Small intestine (tissue), 7 donors: Measurements from ENCODE around the gene SH3BP5. TPM values are rescaled to one million over a fixed set of nuclear protein-coding genes. Genes with fewer than 3 reads are reported as not detected.
A peak's percentile ranks its signal among the peaks of the same experiment; 100 is the strongest.
"Not testable (repeated sequence)": the region's sequence is repeated elsewhere in the genome, so short reads cannot be mapped to it uniquely, and the experiment has no call there.

Experiments used
- DNase-seq, 2 donors: peaks; one replicate each; pipeline versions ENCODE4 v3.0.0 to v3.0.0-alpha.2; 2013
- FAIRE-seq: peaks from 2 replicates; lab custom pipeline; 2012; peaks lifted over from hg19 to GRCh38; lab: Jason Lieb, UNC
- H3K27ac ChIP-seq, 3 donors: one replicate each; pipeline ENCODE4 v1.5.1; 2013; ENCODE audit warnings: low read length in 2 of 3, mild to moderate bottlenecking in 2 of 3, control low read depth in 1 of 3, inconsistent platforms in 1 of 3, low read depth in 1 of 3, moderate library complexity in 1 of 3
- H3K27me3 ChIP-seq, 3 donors: one replicate each; pipeline ENCODE4 v1.6.1; 2013; ENCODE audit warnings: low read length in 3 of 3, inconsistent platforms in 1 of 3; ENCODE audit not compliant: control insufficient read depth in 3 of 3, insufficient read depth in 3 of 3
- H3K36me3 ChIP-seq, 3 donors: one replicate each; pipeline ENCODE4 v1.6.1; 2013; ENCODE audit warnings: low read length in 3 of 3, inconsistent platforms in 1 of 3, low read depth in 1 of 3, mild to moderate bottlenecking in 1 of 3, moderate library complexity in 1 of 3; ENCODE audit not compliant: control insufficient read depth in 3 of 3, insufficient read depth in 2 of 3
- H3K4me1 ChIP-seq, 3 donors: one replicate each; pipeline ENCODE4 v1.6.1; 2013; ENCODE audit warnings: low read length in 2 of 3, inconsistent platforms in 1 of 3, low read depth in 1 of 3, mild to moderate bottlenecking in 1 of 3, moderate library complexity in 1 of 3; ENCODE audit not compliant: control insufficient read depth in 3 of 3, insufficient read depth in 2 of 3
- H3K4me3 ChIP-seq, 3 donors: one replicate each; pipeline ENCODE4 v1.5.1; 2013; ENCODE audit warnings: low read length in 3 of 3, control low read depth in 1 of 3, inconsistent platforms in 1 of 3, low read depth in 1 of 3, mild to moderate bottlenecking in 1 of 3, moderate library complexity in 1 of 3
- H3K9me3 ChIP-seq, 2 donors: one replicate each; pipeline ENCODE4 v1.6.1; 2013; ENCODE audit warnings: low read depth in 1 of 2, low read length in 1 of 2; ENCODE audit not compliant: control insufficient read depth in 2 of 2, insufficient read depth in 1 of 2
- WGBS, 3 donors: extraction: QIAGEN DNeasy Blood & Tissue Kit; methylation state at CpG; one replicate each; pipeline ENCODE4 v1.1.7; 2013; 5-methylcytosine and 5-hydroxymethylcytosine counted together
- polyA plus RNA-seq, 4 donors: library from polyadenylated mRNA; stranded (reverse) in 3 of 4; unstranded in 1 of 4; fragments of 200-250 nt in 3 of 4; fragments of 120-200 nt in 1 of 4; gene quantifications; one replicate each; pipeline versions ENCODE4 v1.2.1 to v1.2.3, GENCODE V29; 2013
- donor health status: healthy with polysubstance abuse.
- donor health status: control.
- donor health status: control.
- donor health status: Bipolar disorder and iron deficiency.
- donor health status: healthy.

SH3BP5 gene
- polyA plus RNA-seq, 4 donors, result 4.9 to 24.0 (median 10.1) TPM

DNA sequence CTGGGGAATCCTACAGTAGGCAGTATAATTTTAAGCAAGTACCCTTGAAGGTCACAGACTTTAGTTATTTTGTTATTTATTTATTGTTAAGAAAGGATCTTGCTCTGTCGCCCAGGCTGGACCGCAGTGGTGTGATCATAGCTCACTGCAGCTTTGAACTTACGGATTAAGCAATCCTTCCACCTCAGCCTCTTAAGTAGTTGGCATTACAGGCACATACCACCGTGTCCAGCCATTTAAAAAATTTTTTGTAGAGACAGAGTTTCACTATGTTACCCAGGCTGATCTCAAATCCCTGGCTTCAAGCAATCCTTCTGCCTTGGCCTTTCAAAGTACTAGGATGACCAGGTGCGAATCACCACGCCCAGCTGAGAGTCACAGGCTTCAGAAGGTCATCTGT lies 22.1 kb upstream of the SH3BP5 start:
- no peaks in the 10 kb centered on the region for H3K27me3 ChIP-seq
- peaks cover 0 to 10% of the 10 kb centered on the region in 2 donors for H3K9me3 ChIP-seq
- H3K4me1 ChIP-seq, result no peaks in the 10 kb centered on the region
- FAIRE-seq, result no peak
- no peak for DNase-seq
- 74 to 91% (median 81%) methylated on average over 6 of the region's 6 CpGs for WGBS, 3 donors
- H3K27ac ChIP-seq, result no peak overlapping the region
- no peak overlapping the region for H3K4me3 ChIP-seq
- no peaks in the 10 kb centered on the region for H3K36me3 ChIP-seq

DNA sequence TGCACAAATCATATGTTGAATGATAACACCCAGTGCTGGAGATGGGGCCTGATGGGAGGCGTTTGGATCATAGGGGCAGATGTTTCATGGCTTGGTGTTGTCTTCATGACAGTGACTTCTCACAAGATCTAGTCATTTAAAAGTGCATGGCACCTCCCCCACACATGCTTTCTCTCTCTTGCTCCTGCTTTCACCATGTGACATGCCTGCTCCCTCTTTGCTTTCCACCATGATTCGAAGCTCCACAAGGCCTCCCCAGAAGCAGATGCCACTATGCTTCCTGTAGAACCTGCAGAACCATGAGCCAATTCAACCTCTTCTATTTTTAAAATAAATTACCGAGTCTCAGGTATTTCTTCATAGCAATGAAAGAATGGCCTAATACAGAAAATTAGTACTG lies 17.8 kb upstream of the SH3BP5 start:
- DNase-seq, result no peak
- Histone ChIP-seq H3K27ac (no peak overlapping the region), H3K4me3 (no peak overlapping the region), H3K4me1 (no peaks in the 10 kb centered on the region), H3K27me3 (no peaks in the 10 kb centered on the region), H3K36me3 (no peaks in the 10 kb centered on the region), H3K9me3 (peaks cover 0 to 10% of the 10 kb centered on the region in 2 donors)
- WGBS, 3 donors, result 88 to 96% (median 94%) methylated on average over 3 of the region's 3 CpGs
- FAIRE-seq, result no peak

DNA sequence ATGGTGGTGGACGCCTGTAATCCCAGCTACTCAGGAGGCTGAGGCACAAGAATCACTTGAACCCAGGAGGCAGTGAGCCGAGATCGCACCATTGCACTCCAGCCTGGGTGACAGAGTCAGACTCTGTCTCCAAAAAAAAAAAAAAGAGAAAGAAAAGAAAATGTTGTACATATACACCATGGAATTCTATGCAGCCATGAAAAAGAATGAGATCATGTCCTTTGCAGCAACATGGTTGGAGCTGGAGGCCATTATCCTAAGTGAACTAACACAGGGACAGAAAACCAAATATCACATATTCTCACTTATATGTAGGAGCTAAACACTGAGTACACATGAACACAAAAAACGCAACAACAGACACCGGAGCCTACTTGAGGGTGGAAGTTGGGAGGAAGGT lies 17.1 kb upstream of the SH3BP5 start:
- H3K27me3 ChIP-seq, H3K36me3 ChIP-seq, FAIRE-seq, H3K27ac ChIP-seq, H3K4me1 ChIP-seq, DNase-seq, H3K4me3 ChIP-seq: not testable (repeated sequence)
- H3K9me3 ChIP-seq, result peaks cover 0 to 10% of the 10 kb centered on the region in 2 donors
- 97 to 98% (median 98%) methylated on average over 5 of the region's 5 CpGs for WGBS, 3 donors

DNA sequence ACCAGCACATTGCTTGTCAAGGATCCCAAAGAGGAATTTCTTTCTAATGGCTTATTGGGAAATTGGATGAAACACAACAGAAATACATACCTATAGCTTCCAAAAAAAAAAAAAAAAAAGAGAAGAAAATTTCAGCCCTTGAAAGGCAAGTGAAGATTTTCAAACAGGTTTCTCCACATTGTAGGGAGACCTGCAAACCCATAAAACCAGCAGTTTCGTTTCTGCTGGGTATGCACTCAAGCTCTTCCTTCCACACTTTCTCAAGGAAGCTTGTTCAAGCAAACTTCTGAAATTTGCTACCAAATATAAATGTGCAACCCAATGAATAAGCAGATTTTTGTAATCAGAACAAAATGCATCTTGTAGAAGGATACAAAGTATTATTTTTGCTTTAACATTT lies 15.9 kb upstream of the SH3BP5 start:
- Histone ChIP-seq H3K27ac (no peak overlapping the region), H3K4me1 (no peaks in the 10 kb centered on the region), H3K4me3 (no peak overlapping the region), H3K9me3 (peaks cover 0 to 10% of the 10 kb centered on the region in 2 donors), H3K27me3 (no peaks in the 10 kb centered on the region), H3K36me3 (no peaks in the 10 kb centered on the region)
- 24 to 48% (median 31%) methylated on average over 1 of the region's 1 CpG for WGBS, 3 donors
- peak in 1 of 2 donors; percentile 24 for DNase-seq
- FAIRE-seq, result no peak

DNA sequence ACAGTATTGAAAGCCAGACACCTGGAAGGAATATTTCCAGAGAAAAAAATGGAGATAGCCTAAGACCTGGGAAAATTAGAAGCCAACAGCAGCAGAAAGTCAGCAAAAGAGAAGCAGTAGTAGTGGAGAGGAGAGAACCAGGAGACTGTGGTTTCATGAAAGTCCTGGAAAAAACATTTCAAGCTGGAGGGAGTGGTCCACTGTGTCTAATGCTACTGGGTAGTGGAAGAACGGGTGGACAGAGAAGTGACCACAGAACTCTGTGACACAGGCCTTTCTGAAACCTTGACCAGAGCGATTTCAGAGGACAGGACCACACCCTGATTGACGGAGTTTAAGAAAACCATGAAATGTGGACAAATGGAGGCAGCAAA lies 15.3 kb upstream of the SH3BP5 start:
- DNase-seq, result no peak
- Histone ChIP-seq H3K27ac (no peak overlapping the region), H3K9me3 (peaks cover 0 to 10% of the 10 kb centered on the region in 2 donors), H3K36me3 (no peaks in the 10 kb centered on the region), H3K27me3 (no peaks in the 10 kb centered on the region), H3K4me1 (no peaks in the 10 kb centered on the region), H3K4me3 (no peak overlapping the region)
- WGBS, 3 donors, result 70 to 83% (median 75%) methylated on average over 3 of the region's 3 CpGs
- no peak for FAIRE-seq

DNA sequence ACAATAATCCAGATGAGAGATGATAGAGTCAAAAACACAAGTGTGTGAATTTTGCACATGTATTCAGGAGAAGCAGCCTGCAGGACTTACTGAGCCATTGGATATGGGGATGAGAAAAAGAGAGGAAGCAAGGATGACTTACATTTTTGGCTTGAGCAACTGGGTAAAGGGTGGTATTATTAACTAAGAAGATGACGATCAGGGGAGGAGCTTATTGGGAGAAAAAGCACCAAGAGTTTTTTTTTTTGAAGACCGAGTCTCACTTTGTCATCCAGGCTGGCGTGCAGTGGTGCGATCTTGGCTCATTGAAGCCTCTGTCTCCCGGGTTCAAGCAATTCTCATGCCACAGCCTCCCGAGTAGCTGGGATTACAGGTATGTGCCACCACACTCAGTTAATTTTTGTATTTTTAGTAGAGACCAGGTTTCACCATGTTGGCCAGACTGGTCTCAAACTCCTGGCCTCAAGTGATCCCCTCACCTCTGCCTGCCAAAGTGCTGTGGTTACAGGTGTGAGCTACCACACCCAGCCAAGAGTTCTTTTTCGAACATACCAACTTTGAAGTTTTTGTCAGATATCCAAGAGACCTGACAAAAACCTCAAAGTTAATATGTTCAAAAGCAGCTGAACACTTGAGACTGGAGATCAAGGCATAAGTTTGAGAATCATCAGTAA lies 14.8 kb upstream of the SH3BP5 start:
- Histone ChIP-seq H3K4me3 (no peak overlapping the region), H3K4me1 (no peaks in the 10 kb centered on the region), H3K9me3 (peaks cover 0 to 10% of the 10 kb centered on the region in 2 donors), H3K36me3 (no peaks in the 10 kb centered on the region), H3K27me3 (peaks cover 0 to 1% (median 0%) of the 10 kb centered on the region in 3 donors), H3K27ac (no peak overlapping the region)
- DNase-seq (no peak), FAIRE-seq (no peak)
- 83 to 88% (median 87%) methylated on average over 7 of the region's 7 CpGs for WGBS, 3 donors

DNA sequence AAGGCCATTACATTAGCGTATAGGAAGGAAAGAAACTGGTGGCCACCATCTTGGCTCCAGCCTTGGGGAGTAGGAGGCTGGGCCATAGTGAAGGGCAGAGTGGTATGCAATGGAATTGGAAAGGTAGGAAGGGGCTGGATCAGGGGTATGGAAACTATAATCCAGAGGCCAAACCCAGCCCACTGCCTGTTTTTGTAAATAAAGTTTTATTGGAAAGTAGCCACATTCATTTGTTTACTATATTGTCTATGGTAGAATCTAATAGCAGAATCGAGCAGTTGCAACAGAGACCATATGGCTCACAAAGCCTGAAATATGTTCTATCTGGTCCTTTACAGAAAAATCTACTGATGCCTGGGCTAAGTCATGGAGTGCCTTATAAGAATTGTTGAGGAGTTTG lies 14.1 kb upstream of the SH3BP5 start:
- H3K27ac ChIP-seq, result no peak overlapping the region
- 84 to 92% (median 85%) methylated on average over 2 of the region's 2 CpGs for WGBS, 3 donors
- peaks cover 0 to 6% (median 0%) of the 10 kb centered on the region in 3 donors for H3K27me3 ChIP-seq
- FAIRE-seq (no peak), DNase-seq (no peak)
- H3K9me3 ChIP-seq, result peaks cover 0 to 5% of the 10 kb centered on the region in 2 donors
- H3K36me3 ChIP-seq, result no peaks in the 10 kb centered on the region
- no peaks in the 10 kb centered on the region for H3K4me1 ChIP-seq
- H3K4me3 ChIP-seq, result no peak overlapping the region

DNA sequence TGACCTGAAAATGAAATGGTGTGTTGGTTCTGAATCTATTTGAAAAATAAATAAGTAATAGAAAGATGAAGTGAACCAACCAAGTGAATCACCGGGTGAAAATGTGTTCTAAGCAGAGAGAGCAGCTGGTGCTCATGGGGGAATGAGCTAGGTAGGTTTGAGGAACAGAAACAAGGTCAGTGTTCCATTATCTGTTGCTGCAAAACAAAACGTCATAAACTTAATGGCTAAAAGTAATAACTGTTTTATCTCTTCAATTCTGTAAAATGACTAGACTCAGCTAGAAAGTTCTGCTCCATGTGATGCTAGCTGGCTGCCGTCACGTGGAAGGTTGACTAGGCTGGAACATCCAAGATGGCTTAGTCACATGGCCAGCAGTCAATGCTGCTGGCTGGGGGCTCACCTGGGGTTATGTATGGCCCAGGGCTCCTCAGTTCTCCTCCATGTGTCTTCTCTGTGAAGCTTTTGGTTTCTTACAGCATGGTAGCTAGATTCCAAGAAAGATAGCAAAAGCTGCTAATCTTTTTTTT lies 13.3 kb upstream of the SH3BP5 start:
- Histone ChIP-seq H3K27me3 (peaks cover 0 to 6% (median 0%) of the 10 kb centered on the region in 3 donors), H3K36me3 (no peaks in the 10 kb centered on the region), H3K27ac (no peak overlapping the region), H3K4me3 (no peak overlapping the region), H3K4me1 (no peaks in the 10 kb centered on the region), H3K9me3 (no peaks in the 10 kb centered on the region)
- DNase-seq, result no peak
- FAIRE-seq, result no peak
- WGBS, 3 donors, result 55 to 79% (median 63%) methylated on average over 4 of the region's 4 CpGs
